Mesendoderm (in vitro differentiated cells): ENCODE data around the gene GPR26.

Experiments used
- DNase-seq: peaks from one replicate; pipeline ENCODE4 v3.0.0; 2013
- H2AK5ac ChIP-seq: 2 replicates; pipeline ENCODE4 v1.6.1; 2013; ENCODE audit warnings: low read length, inconsistent platforms
- H2BK120ac ChIP-seq: 2 replicates; pipeline ENCODE4 v1.6.1; 2013; ENCODE audit warnings: low read depth, mild to moderate bottlenecking, low read length, moderate library complexity, mixed read lengths
- H2BK15ac ChIP-seq: replicated peaks from 2 replicates; pipeline ENCODE4 v1.6.1; 2013; ENCODE audit warnings: low read depth, mild to moderate bottlenecking, moderate library complexity
- H2BK5ac ChIP-seq: 2 replicates; pipeline ENCODE4 v1.6.1; 2013; ENCODE audit warnings: low read length, inconsistent platforms
- H3K18ac ChIP-seq: 2 replicates; pipeline ENCODE4 v1.6.1; 2013; ENCODE audit warnings: mild to moderate bottlenecking, low read length, mixed read lengths
- H3K23ac ChIP-seq: one replicate; pipeline ENCODE4 v1.6.1; 2013; ENCODE audit warnings: low read length
- H3K27ac ChIP-seq: 2 replicates; pipeline ENCODE4 v1.5.1; 2013; ENCODE audit warnings: low read depth, mild to moderate bottlenecking, inconsistent platforms, low read length, moderate library complexity
- H3K27me3 ChIP-seq: 2 replicates; pipeline ENCODE4 v1.6.1; 2013; ENCODE audit warnings: low read length, control low read depth, mild to moderate bottlenecking, inconsistent platforms; ENCODE audit not compliant: insufficient read depth, poor library complexity
- H3K36me3 ChIP-seq: 2 replicates; pipeline ENCODE4 v1.6.1; 2013; ENCODE audit warnings: low read length, inconsistent platforms; ENCODE audit not compliant: control insufficient read depth, insufficient read depth
- H3K4ac ChIP-seq: one replicate; pipeline ENCODE4 v1.6.1; 2013; ENCODE audit warnings: low read depth, mild to moderate bottlenecking, low read length, moderate library complexity
- H3K4me1 ChIP-seq: 2 replicates; pipeline ENCODE4 v1.6.1; 2013; ENCODE audit warnings: low read depth, low read length, inconsistent platforms; ENCODE audit not compliant: control insufficient read depth
- H3K4me2 ChIP-seq: 2 replicates; pipeline ENCODE4 v1.6.1; 2013; ENCODE audit warnings: low read length
- H3K4me3 ChIP-seq: 2 replicates; pipeline ENCODE4 v1.5.1; 2013; ENCODE audit warnings: mild to moderate bottlenecking, low read length
- H3K56ac ChIP-seq: one replicate; pipeline ENCODE4 v1.6.1; 2013; ENCODE audit warnings: low read length
- H3K79me1 ChIP-seq: 2 replicates; pipeline ENCODE4 v1.6.1; 2013; ENCODE audit warnings: low read length, inconsistent platforms
- H3K79me2 ChIP-seq: 2 replicates; pipeline ENCODE4 v1.6.1; 2013; ENCODE audit warnings: mild to moderate bottlenecking, low read length; ENCODE audit not compliant: control insufficient read depth, insufficient read depth
- H3K9ac ChIP-seq: 2 replicates; pipeline ENCODE4 v1.6.1; 2013; ENCODE audit warnings: low read length, inconsistent platforms
- H4K5ac ChIP-seq: one replicate; pipeline ENCODE4 v1.6.1; 2013; ENCODE audit warnings: low read length
- H4K8ac ChIP-seq: one replicate; pipeline ENCODE4 v1.6.1; 2013; ENCODE audit warnings: low read depth, mild to moderate bottlenecking, control low read depth, low read length, moderate library complexity
- WGBS: extraction: QIAGEN DNeasy Blood & Tissue Kit; methylation state at CpG from one replicate; pipeline ENCODE4 v1.1.7; 2013; ENCODE audit warnings: low lambda C conversion rate, missing lambda C conversion rate; ENCODE audit not compliant: insufficient coverage; ENCODE audit errors: extremely low coverage; 5-methylcytosine and 5-hydroxymethylcytosine counted together

The GPR26 gene

DNA sequence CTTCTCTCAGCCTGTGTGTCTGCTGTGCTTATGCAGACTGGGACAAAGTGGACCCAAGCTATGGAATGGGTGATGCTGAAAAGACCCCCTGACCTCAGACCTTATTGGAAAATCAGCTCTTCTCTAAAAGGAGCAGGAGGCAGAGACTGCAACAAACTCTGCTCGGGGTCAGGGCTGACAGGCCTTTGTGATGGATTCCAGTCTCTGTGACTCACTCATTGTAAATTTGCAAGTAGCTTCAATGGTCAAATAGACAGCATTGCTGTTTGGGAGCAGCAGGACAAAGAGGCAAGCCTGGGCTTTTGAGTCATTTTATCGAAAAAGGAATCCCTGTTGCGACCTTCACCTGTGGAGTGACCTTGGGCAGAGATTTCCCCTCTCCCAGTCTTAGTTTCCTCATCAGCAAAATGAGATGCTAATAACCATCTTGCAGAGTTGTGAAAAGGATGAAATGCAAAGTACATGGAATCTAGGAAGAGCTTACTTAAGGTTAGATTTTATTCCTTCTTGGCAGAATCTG is 26.1 kb upstream of the GPR26 start:
- H3K27ac ChIP-seq, result no peak overlapping the region
- H3K4me3 ChIP-seq, result no peak overlapping the region
- H3K4me1 ChIP-seq, result no peaks in the 10 kb centered on the region
- H2AK5ac ChIP-seq, result no peak overlapping the region
- no peaks in the 10 kb centered on the region for H3K36me3 ChIP-seq
- H4K8ac ChIP-seq, result no peak overlapping the region
- H3K27me3 ChIP-seq, result no peaks in the 10 kb centered on the region
- H2BK5ac ChIP-seq, result no peak overlapping the region
- WGBS, result no CpG with 5 or more reads among the region's 3 CpGs
- no peak overlapping the region for H3K56ac ChIP-seq
- no peak overlapping the region for H3K4ac ChIP-seq
- no peaks in the 10 kb centered on the region for H3K79me1 ChIP-seq
- H4K5ac ChIP-seq, result no peak overlapping the region
- H2BK120ac ChIP-seq, result no peak overlapping the region
- H2BK15ac ChIP-seq, result no peak overlapping the region
- no peak overlapping the region for H3K4me2 ChIP-seq
- no peak overlapping the region for H3K23ac ChIP-seq
- DNase-seq, result peak; percentile 80
- H3K9ac ChIP-seq, result no peak overlapping the region
- H3K18ac ChIP-seq, result no peak overlapping the region
- H3K79me2 ChIP-seq, result no peaks in the 10 kb centered on the region

GRCh38 chr10:123642293-123642692 is 23.9 kb upstream of the GPR26 start:
- no peak overlapping the region for H3K4me2 ChIP-seq
- no peak overlapping the region for H3K4me3 ChIP-seq
- no peaks in the 10 kb centered on the region for H3K4me1 ChIP-seq
- no peak overlapping the region for H4K5ac ChIP-seq
- H3K79me1 ChIP-seq, result no peaks in the 10 kb centered on the region
- no peak overlapping the region for H2AK5ac ChIP-seq
- no peak for DNase-seq
- WGBS, result no CpG with 5 or more reads among the region's 4 CpGs
- no peak overlapping the region for H3K27ac ChIP-seq
- H3K9ac ChIP-seq, result no peak overlapping the region
- H3K27me3 ChIP-seq, result no peaks in the 10 kb centered on the region
- no peak overlapping the region for H3K23ac ChIP-seq
- no peak overlapping the region for H2BK15ac ChIP-seq
- H3K36me3 ChIP-seq, result no peaks in the 10 kb centered on the region
- no peak overlapping the region for H3K18ac ChIP-seq
- H4K8ac ChIP-seq, result no peak overlapping the region
- no peak overlapping the region for H3K4ac ChIP-seq
- H2BK5ac ChIP-seq, result no peak overlapping the region
- H2BK120ac ChIP-seq, result no peak overlapping the region
- no peak overlapping the region for H3K56ac ChIP-seq
- no peaks in the 10 kb centered on the region for H3K79me2 ChIP-seq

DNA sequence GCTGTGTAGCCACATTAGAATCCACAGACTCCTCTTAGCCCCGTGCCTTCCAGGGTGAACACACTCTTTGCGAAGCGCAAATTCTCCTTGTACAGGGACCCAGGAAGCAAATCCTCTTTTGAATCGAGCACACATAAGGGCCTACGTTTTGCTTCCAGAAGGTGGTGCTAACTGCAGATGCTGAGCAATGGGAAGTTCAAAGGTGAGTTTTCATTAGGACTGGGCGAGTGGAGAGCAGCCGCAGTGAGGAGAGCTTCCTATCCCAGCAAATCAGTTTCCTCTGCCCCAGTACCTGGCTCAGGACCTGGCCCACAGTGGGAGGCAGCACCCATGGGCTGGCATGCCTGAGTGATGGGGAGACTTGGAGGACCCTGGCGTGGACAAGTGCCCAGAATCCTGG is 23.5 kb upstream of the GPR26 start:
- no peak overlapping the region for H2BK120ac ChIP-seq
- H3K4ac ChIP-seq, result no peak overlapping the region
- no peak overlapping the region for H3K9ac ChIP-seq
- no peak overlapping the region for H2BK15ac ChIP-seq
- no peak overlapping the region for H3K56ac ChIP-seq
- H3K4me3 ChIP-seq, result no peak overlapping the region
- no peak overlapping the region for H2AK5ac ChIP-seq
- H4K8ac ChIP-seq, result no peak overlapping the region
- no peak overlapping the region for H3K4me2 ChIP-seq
- no peak overlapping the region for H2BK5ac ChIP-seq
- peak; percentile 51 for DNase-seq
- no peaks in the 10 kb centered on the region for H3K36me3 ChIP-seq
- no peaks in the 10 kb centered on the region for H3K79me2 ChIP-seq
- no CpG with 5 or more reads among the region's 8 CpGs for WGBS
- H4K5ac ChIP-seq, result no peak overlapping the region
- H3K18ac ChIP-seq, result no peak overlapping the region
- no peak overlapping the region for H3K27ac ChIP-seq
- no peak overlapping the region for H3K23ac ChIP-seq
- no peaks in the 10 kb centered on the region for H3K27me3 ChIP-seq
- H3K4me1 ChIP-seq, result no peaks in the 10 kb centered on the region
- H3K79me1 ChIP-seq, result no peaks in the 10 kb centered on the region

DNA sequence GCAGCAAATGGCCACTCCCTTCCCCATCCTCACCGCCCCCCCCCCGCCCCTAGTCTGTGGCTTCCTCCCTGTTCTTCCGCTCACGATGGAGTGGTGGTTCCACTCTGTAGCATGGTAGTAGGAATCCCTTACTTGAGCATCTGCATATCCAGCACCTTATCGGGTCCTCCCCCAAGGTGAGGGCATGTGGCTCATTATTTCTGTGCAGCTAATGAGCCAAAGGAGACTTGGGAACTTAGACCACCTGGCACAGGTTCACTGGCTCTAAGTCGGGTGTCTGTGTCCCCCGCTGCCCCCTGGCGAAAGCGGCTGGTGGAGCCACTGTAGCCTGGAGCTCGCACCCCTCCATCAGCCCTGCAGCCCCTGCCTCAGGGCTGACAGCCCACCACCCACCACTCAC is 22.8 kb upstream of the GPR26 start:
- no peak overlapping the region for H3K4me3 ChIP-seq
- H3K18ac ChIP-seq, result no peak overlapping the region
- H3K27ac ChIP-seq, result no peak overlapping the region
- no peak overlapping the region for H2BK5ac ChIP-seq
- H4K5ac ChIP-seq, result no peak overlapping the region
- no peaks in the 10 kb centered on the region for H3K79me1 ChIP-seq
- H3K9ac ChIP-seq, result no peak overlapping the region
- no peaks in the 10 kb centered on the region for H3K36me3 ChIP-seq
- H2BK120ac ChIP-seq, result no peak overlapping the region
- no peaks in the 10 kb centered on the region for H3K4me1 ChIP-seq
- H4K8ac ChIP-seq, result no peak overlapping the region
- no peaks in the 10 kb centered on the region for H3K27me3 ChIP-seq
- no peak for DNase-seq
- no peak overlapping the region for H2AK5ac ChIP-seq
- H2BK15ac ChIP-seq, result no peak overlapping the region
- WGBS, result no CpG with 5 or more reads among the region's 10 CpGs
- no peak overlapping the region for H3K4me2 ChIP-seq
- no peaks in the 10 kb centered on the region for H3K79me2 ChIP-seq
- no peak overlapping the region for H3K56ac ChIP-seq
- no peak overlapping the region for H3K23ac ChIP-seq
- no peak overlapping the region for H3K4ac ChIP-seq

GRCh38 chr10:123645016-123645415 is 21.1 kb upstream of the GPR26 start:
- DNase-seq, result no peak
- H3K27me3 ChIP-seq, result no peaks in the 10 kb centered on the region

DNA sequence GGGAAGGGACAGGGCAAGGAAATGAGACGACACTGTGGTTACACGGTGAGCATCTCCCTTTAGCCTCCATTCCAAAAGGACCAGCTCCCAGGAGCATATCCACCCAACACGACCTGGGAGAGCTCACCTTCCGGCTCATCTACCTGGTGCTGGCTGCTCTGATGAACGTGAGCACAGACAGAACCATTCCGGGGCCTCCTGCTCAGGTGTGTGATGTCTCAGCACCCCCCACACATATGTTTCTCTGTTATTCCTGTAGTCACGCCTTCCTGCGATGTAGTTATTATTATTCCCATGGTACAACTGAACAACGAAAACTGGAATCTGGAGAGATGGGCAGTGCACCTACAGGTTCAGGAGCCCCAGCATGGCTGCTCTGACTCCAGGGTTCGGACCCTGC is 20.5 kb upstream of the GPR26 start:
- H3K36me3 ChIP-seq, result no peaks in the 10 kb centered on the region
- no peak overlapping the region for H2BK15ac ChIP-seq
- no peak overlapping the region for H3K18ac ChIP-seq
- H4K8ac ChIP-seq, result no peak overlapping the region
- no peak overlapping the region for H3K4ac ChIP-seq
- no peak overlapping the region for H3K56ac ChIP-seq
- H3K23ac ChIP-seq, result no peak overlapping the region
- H4K5ac ChIP-seq, result no peak overlapping the region
- H3K4me1 ChIP-seq, result no peaks in the 10 kb centered on the region
- H3K9ac ChIP-seq, result no peak overlapping the region
- H3K27ac ChIP-seq, result no peak overlapping the region
- H3K4me2 ChIP-seq, result no peak overlapping the region
- WGBS, result no CpG with 5 or more reads among the region's 10 CpGs
- H3K79me1 ChIP-seq, result no peaks in the 10 kb centered on the region
- DNase-seq, result no peak
- no peak overlapping the region for H3K4me3 ChIP-seq
- H2BK120ac ChIP-seq, result no peak overlapping the region
- H2AK5ac ChIP-seq, result no peak overlapping the region
- no peaks in the 10 kb centered on the region for H3K27me3 ChIP-seq
- no peak overlapping the region for H2BK5ac ChIP-seq
- H3K79me2 ChIP-seq, result no peaks in the 10 kb centered on the region

More at GRCh38 chr10:123645016-123645415, 21.1 kb upstream of the GPR26 start:
- Histone ChIP-seq H2BK5ac (no peak overlapping the region), H3K4me2 (no peak overlapping the region), H2AK5ac (no peak overlapping the region), H3K27ac (no peak overlapping the region), H3K4ac (no peak overlapping the region), H2BK120ac (no peak overlapping the region), H3K4me3 (no peak overlapping the region), H3K4me1 (no peaks in the 10 kb centered on the region), H3K18ac (no peak overlapping the region), H3K79me2 (no peaks in the 10 kb centered on the region), H3K79me1 (no peaks in the 10 kb centered on the region), H3K9ac (no peak overlapping the region), H3K36me3 (no peaks in the 10 kb centered on the region), H3K56ac (no peak overlapping the region), H4K8ac (no peak overlapping the region), H4K5ac (no peak overlapping the region), H3K23ac (no peak overlapping the region), H2BK15ac (no peak overlapping the region)
- no CpG with 5 or more reads among the region's 6 CpGs for WGBS
